Activated CD8-positive, alpha-beta memory T cell treated with anti-CD3 and anti-CD28 coated beads, Interleukin-2, amount 50 U/mL, for 4 hours (primary cell): ENCODE results near the gene NSUN3.

Experiments used
- DNase-seq: peaks from one replicate; pipeline ENCODE4 v3.0.0-alpha.2; 2020

Gene NSUN3

DNA sequence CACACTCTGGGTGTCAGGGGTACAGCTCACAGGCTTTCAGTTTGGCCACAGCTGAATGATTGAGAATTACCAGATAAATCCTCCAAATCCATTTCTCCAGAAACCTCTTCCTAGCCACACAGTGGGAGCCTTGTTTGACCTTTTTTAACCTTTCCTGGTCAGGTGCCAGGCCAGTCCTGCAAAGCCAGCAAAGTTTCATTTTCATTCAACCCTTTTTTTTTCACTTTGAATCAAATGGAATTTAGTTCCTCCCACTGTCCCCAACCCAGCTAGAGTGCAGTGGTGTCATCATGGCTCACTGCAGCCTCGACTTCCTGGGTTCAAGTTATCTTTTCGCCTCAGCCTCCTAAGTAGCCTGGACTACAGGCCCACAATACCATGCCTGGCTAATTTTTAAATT, 67.8 kb downstream of the NSUN3 start:
- DNase-seq = no peak

DNA sequence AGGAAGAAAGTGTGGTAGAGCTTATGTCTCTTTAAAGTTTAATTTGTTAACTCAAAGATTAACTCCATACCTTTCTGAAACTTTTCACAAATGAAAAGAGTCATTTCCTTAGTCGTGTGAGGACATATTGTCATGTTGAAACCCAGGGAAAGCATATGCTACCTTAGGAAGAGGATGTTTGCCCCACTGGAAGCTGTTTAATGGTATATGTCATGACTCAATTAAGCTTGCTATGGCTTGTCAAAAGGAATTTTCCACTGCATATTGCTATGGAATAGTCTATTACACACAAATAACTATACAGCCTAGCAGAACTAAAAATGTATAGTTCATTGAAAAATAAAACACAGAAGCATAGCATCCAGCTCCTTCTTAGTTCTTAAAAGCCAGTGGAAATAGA, 69.9 kb downstream of the NSUN3 start:
- DNase-seq = no peak

DNA sequence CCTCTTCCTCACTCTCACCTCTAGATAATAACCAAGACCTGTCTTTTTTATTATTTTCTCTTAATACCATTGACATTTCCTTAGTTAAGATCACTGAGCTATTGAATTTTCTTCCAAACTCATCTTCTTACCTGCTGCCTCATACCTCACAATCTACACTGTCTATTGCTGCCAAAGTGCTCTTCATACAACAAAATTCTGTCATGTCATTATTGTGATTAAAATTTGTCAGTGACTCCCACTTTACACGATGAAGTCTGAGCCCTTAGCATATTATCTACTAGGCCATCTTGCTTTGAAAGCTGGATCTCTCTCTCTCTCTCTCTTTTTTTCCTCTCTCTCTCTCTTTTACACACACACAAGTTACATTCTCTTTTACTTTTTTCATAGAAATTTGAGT, 73.3 kb downstream of the NSUN3 start:
- no peak for DNase-seq

DNA sequence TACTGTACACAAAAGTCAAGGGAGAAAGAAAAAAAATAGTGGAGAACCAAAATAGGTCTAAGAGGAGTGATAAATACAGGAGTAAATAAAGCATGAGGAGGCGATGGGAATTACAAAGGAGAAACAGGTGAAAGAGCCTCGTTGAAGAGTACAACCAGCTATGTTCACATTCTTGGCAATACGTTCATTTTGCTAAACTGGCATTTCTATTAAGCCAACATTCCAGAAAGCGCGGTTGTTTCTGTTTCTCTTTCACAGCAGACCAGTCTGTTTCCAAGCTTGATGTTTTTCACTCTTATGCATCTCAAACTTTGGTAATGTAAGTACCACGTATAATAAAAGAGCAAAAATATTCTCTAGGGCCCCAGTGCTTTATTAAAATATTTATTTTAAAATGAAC, 74.5 kb downstream of the NSUN3 start:
- DNase-seq = no peak

DNA sequence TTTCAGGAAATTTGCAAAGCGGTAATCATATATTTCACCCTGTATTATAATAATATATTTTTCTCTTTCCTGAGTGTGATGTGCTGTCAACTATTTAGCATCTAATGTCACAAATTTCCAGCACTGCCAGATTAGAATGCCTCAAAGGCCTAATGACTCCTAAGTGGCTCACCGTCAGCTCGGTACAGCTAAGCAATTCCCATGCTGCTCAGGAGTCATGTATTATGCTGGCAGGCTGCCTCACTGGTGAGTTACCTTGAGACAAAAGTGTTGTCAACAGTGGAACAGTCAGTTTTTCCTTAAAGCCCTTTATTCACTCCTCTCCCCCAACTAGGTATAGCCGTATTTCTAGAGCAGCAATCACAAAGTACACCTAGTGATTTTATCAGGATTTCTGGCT, 83.6 kb downstream of the NSUN3 start:
- DNase-seq = no peak

DNA sequence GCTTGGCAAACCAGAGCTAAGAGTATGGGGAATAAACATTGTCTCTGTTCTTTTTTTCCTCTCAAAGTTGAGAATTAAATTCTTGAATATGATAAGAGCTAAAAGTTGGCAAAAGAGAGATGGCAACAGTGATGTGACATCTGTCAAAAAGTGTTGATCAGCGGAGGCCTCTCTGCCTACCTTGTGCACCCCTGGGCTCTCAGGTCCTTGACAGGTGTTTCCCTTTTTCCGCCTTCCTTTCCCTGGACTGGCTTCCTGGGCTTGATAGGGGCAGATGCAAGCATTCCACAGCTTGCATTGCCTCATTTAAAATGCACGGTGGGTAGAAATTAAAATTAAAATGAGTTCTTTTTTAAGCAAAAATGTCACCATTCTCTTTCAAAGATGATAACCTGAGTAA, 84.2 kb downstream of the NSUN3 start:
- no peak for DNase-seq

DNA sequence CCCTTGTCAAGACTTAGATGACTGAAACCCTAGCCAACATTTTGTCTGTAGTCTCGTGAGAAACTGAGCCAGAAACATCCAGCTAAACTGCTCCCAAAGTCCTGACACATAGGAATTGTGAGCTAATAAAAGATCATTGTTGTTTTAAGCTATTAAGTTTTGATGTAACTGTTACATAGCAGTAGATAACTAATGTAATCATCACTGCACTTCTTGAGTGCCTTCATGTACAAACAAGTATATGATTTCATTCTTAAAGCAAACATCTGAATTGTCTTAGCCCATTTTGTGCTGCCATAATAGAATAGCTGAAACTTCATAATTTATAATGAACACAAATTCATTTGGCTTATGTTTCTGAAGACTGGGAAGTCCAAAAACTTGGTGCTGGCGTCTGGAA, 87.3 kb downstream of the NSUN3 start:
- no peak for DNase-seq

DNA sequence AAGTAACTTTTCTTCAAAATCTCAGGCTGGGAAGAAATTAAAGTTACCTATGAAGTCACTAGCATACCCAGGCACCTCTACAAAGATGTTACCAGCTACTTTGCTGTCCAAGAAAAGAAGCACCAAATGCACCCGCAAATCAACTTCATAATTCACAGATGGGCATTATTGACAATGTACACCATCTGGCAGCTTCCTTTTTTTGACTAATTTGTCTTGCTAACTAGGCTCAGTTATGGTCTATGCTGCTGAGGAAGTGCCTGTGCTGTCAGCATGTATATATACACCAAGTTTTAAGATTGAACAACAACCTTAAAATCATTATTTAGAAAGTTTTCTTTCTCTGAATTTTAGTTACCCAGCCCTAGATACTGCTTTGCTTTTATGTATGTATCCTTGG, 93.8 kb downstream of the NSUN3 start:
- no peak for DNase-seq

DNA sequence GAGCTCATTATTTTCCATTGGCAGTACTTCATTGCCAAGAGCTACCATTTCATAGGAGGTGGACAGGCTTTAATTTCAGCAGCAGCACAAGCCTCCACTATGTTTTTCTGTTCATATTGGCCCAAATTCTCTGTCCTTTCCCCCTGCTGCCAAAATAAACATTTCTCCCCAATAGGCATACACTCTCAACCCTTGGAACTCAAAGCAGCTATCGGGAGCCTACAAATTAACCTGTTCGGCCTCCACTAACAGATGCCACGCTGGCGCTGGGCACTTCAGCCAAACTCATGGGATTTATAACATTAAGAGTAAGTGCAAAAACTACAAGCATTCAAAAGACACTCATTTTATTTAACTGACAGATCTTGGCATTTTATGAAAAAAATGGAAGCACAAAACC, 95.7 kb downstream of the NSUN3 start:
- DNase-seq = no peak

DNA sequence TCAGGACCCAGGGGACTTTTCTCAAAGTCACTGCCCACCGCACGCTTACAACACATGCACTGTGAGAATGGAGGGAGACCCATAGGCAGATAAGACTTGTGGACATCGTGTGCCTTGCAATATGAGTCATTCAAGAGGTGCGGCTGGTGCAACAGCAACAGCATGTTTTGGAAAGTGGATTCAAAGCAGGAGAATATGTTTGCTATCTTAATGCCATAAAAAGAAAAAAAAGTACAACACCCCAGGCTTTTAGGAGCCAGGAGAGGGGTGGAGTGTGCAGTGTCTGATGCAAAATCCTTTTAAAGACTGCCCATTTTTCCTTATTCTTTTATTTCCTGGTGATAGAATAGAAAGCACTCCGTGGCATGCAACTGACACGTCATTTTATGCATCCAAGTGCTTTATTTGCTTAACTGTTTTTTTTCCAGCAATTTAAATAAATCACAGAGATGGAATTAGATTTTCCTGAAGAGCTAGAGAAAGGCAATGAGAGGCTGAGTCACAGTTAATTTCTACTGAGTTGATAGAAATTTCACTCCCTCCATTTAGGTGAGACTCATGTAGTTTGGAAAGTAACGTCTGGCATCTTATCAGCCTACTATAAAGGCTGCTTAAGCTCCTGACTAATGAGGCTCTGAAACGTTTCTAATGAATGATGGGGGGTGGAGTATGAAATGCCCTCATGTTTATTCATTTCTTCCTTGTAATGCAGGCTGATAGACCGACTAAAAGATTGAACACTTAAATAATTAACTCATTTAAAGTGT, 96.4 kb downstream of the NSUN3 start:
- DNase-seq = no peak

DNA sequence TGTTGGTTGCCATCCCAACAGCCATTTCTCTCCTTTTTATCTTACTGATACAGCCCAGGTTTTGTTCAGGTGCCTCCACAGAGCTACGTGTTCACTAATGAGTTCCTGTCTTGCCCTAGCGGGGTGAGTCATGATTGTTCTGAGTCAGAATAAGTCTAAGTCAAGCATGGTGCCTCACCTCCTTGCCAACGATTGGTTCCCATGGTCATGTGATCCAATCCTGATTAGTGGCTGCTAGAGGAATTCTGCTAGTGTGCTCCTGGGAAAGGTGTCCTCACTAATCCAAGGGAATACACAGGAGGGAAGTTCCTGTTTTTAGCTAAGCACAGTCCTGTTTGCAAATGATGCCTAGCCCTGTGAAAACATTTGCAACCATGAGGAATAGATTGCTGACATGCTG, 99.8 kb downstream of the NSUN3 start:
- no peak for DNase-seq

DNA sequence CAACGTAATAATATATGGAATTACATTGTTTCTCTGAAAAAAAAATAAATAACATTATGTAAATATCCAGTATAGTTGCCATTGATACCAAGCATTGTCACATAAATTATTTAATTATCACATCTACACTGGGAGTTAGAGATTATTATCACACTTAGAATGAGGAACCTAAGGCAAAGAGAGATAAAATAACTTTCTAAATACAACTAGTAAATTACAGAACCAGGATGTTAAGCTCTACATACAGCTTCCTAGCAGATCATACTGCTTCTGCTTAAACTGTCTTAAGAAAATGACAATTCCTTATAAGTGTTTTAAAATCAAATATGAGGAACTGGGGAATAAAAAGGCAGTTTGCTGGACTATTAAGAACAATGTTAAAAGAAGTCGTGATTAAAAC, 104.5 kb downstream of the NSUN3 start:
- no peak for DNase-seq

DNA sequence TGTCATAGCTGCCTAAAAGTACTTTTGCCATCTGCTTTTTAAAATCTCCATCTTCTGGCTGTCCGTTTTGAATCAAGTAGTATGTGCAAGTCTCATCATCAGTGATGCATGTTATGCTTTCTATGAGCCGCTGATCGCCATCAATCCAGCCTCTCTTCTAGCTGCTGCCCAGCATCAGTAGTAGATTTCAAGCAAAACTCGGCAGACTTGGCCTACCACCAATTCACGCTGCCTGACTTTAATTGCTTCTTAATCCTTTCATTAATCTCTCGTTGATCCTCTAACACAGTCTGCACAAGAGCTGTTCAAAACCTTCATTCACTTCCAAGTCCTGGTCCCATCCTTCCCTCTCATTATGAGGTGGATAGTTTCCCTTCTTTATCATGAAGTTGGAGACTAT, 104.9 kb downstream of the NSUN3 start:
- DNase-seq = no peak

DNA sequence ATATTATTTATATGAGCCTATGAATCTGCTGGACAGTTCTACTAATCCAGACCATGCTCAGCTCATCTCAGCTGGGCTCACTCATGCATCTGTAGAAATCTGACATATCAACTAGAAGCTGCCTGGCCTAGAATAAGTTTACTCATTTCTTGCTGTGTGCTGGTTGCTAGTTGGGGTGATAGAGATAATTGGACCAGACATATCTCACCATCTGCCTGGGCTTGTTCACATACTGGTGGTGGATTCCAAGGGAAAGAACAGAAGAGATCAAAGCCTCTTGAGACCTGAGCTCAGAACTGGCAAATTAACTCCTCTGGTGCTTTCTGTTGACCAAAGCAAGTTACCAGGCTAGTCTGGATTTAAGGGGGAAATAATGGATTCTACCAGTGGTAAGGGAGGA, 109.1 kb downstream of the NSUN3 start:
- DNase-seq = no peak

DNA sequence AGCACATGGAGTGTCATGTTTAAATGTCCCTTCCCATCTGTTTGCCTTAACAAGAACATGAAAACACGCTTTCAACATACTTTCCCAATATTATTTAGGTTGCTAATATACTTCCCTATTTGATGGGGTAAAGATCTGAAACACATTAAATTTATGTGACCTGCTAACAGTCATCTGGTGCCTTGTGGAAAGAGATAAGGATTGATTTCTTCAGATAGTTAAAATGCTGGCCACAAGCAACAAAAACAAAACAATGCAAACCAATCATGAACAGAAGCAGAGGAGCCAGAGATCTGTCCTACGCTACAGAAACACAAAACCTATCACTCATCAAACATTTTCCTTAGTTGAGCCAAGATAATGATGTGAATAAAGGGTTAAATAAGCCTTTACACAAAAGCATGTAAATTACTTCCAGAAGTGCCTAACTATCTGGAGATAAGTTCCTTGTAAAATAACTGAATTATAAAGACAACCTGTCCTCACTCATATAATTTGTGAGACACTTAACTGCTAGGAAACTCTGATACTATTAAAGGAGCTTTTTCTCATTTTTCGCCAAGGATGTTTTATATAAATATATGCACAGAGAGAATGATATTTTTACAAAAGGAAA, 109.9 kb downstream of the NSUN3 start:
- no peak for DNase-seq

DNA sequence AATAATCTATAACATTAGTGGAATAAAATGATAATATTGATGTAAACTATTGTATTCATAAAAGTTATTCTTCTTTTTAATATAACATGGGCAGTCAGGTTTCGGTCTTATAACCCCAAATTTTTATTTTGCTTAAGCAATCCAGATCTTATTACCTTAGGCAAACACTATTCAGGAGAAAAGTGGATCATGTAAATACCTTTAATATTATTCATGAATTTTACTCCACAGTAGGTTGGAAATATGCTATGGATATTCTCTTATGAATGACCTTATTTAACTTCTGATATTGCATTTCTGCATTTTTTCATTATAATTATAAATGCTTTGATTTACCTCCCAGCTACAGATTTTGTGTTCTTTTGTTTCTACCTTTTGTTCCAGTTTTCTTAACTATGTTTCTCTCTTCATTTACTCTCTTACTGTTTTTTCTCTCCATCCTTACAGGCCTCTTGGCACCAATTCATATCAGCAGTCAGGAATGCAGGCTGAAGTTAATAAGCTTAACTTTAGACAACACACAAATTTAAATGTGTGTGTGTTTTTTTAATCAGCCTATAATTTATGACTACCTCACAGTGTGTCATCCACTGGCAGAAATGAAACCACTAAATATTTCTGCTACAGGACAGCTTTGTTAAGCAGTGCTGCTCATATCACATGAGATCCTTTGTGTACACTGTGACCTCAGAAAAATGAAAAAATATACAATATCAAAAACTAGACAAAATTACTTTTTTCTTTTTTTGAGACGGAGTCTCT, 111.0 kb downstream of the NSUN3 start:
- no peak for DNase-seq

DNA sequence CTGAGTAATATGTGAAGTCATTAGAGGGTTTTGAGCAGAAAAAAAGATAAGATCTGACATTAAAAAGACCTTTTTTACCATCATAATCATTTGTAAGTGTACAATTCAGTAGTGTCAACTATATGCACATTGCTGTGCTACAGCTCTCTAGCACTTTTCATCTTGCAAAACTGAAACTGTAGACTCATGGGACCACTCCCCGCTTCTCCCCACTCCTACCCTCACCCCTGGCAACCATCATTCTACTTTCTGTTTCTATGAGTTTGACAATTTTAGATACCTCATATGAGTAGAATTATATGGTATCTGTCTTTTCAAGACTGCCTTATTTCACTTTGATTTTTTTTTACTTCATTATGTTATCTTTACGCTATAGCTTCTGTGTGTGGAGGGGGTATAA, 112.8 kb downstream of the NSUN3 start:
- DNase-seq = no peak

DNA sequence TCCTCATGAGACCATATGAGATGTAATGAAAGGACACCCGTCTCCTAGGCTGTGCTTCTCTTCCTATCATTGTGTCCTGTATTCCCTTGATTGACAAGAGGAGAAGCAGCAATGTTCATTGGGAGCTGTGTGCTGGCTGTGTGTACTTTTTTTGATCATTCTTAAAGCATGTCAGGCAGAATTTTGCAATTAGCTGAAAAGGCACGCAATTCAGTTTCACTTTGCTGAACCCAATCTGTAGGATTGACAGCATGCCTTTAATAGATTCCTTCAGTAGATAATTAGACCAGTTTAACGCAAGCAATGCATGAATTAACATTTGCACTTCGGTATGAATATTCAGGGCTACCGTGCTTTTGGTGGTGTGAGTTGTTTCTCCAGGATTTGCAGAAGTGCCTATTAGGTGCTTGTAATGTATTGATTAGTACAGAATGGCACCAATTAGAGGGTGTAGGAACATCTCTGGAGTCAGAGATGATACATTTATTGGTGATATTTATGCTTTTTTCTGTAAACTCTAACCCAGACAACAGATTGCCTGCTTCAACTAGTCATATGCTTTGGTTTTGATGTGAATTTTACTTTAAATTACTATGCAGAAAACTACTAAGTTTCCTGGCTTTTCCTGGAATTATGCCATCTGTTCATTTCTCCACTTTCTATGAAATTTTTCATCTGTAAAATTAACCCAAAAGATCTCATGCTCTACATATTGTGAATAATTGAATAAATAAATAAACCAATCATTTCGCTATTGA, 114.3 kb downstream of the NSUN3 start:
- DNase-seq = no peak
